Nephron (organoid): ENCODE results near the gene CD2.

Experiments used
- H3K27ac Mint-ChIP-seq, 3 experiments: 2 replicates each; pipeline ENCODE4 v1.8.0; 2020; ENCODE audit warnings: mixed read lengths in 3 of 3, mild to moderate bottlenecking in 2 of 3, moderate library complexity in 1 of 3
- H3K27me3 Mint-ChIP-seq: 2 replicates; pipeline ENCODE4 v1.8.0; 2021; ENCODE audit warnings: low read depth, mild to moderate bottlenecking, moderate library complexity, mixed read lengths
- H3K36me3 Mint-ChIP-seq: 2 replicates; pipeline ENCODE4 v1.8.0; 2020; ENCODE audit warnings: low read depth, mixed read lengths
- H3K4me1 Mint-ChIP-seq: 2 replicates; pipeline ENCODE4 v1.8.0; 2020; ENCODE audit warnings: mixed read lengths
- H3K4me3 Mint-ChIP-seq, 3 experiments: 2 replicates each; pipeline ENCODE4 v1.8.0; 2020; ENCODE audit warnings: mild to moderate bottlenecking in 3 of 3, mixed read lengths in 3 of 3, moderate library complexity in 2 of 3
- H3K9me3 Mint-ChIP-seq: 2 replicates; pipeline ENCODE4 v1.8.0; 2020; ENCODE audit warnings: mixed read lengths
- CTCF ChIP-seq, 3 experiments: fragments of 200-600 bp; sonication (generic); IDR thresholded peaks; one replicate each; pipeline ENCODE4 v1.5.0; 2021; ENCODE audit warnings: antibody characterized with exemption in 3 of 3; ENCODE audit not compliant: unreplicated experiment in 3 of 3

The CD2 gene, protein sequence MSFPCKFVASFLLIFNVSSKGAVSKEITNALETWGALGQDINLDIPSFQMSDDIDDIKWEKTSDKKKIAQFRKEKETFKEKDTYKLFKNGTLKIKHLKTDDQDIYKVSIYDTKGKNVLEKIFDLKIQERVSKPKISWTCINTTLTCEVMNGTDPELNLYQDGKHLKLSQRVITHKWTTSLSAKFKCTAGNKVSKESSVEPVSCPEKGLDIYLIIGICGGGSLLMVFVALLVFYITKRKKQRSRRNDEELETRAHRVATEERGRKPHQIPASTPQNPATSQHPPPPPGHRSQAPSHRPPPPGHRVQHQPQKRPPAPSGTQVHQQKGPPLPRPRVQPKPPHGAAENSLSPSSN

GRCh38 chr1:116754198-116754977 is at the start of gene CD2:
TSS of gene CD2 (plus strand) at chr1:116754430. CDS start at chr1:116754493, 63 bp downstream.
- Mint-ChIP-seq H3K4me3 (no peak within 1 kb of the TSS), H3K27me3 (no peaks in the 10 kb centered on the region), H3K9me3 (no peaks in the 10 kb centered on the region), H3K4me1 (no peaks in the 10 kb centered on the region), H3K27ac (no peak within 1 kb of the TSS), H3K36me3 (no peaks in the 10 kb centered on the region)
- TF ChIP-seq CTCF (IDR thresholded peaks at IDR 0.05; ENCODE audit: unreplicated experiment in 3 of 3): no peak

GRCh38 chr1:116706123-116706522 is 48.1 kb upstream of the CD2 start:
- Mint-ChIP-seq H3K36me3 (no peaks in the 10 kb centered on the region), H3K27me3 (no peaks in the 10 kb centered on the region), H3K27ac (no peak overlapping the region), H3K4me3 (no peak overlapping the region), H3K9me3 (peaks cover 5% of the 10 kb centered on the region), H3K4me1 (peaks cover 21% of the 10 kb centered on the region)
- TF ChIP-seq CTCF (IDR thresholded peaks at IDR 0.05; ENCODE audit: unreplicated experiment in 3 of 3): no peak

DNA sequence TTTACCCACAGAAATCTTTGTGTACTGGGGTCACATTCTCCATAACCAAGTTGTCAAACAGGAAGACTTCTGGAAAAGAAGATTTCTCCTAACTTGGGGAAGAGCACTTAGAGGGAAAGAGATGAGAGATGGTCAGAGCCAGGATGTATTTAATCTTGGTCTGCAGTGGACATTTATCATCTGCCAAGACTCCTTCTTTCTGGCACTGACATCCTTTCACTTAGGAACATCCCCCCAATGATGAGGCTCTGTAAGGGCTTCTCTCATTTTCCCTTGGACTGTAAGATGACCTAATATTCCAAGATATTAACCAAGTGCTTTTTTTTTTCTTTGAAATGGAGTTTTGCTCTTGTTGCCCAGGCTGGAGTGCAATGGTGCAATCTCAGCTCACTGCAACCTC is 47.4 kb upstream of the CD2 start:
- Mint-ChIP-seq H3K4me1 (peaks cover 28% of the 10 kb centered on the region), H3K27me3 (no peaks in the 10 kb centered on the region), H3K36me3 (no peaks in the 10 kb centered on the region), H3K27ac (no peak overlapping the region), H3K9me3 (peaks cover 5% of the 10 kb centered on the region), H3K4me3 (no peak overlapping the region)
- no peak for TF ChIP-seq CTCF (IDR thresholded peaks at IDR 0.05; ENCODE audit: unreplicated experiment in 3 of 3)

- H3K4me3 Mint-ChIP-seq: no peak overlapping the region
- no peaks in the 10 kb centered on the region for H3K27me3 Mint-ChIP-seq
- peaks cover 2% of the 10 kb centered on the region for H3K9me3 Mint-ChIP-seq
- H3K27ac Mint-ChIP-seq: no peak overlapping the region
- peaks cover 37% of the 10 kb centered on the region for H3K4me1 Mint-ChIP-seq
- no peak for TF ChIP-seq CTCF (IDR thresholded peaks at IDR 0.05; ENCODE audit: unreplicated experiment in 3 of 3)
- no peaks in the 10 kb centered on the region for H3K36me3 Mint-ChIP-seq
Measured at GRCh38 chr1:116708255-116708900, 45.9 kb upstream of the CD2 start.

DNA sequence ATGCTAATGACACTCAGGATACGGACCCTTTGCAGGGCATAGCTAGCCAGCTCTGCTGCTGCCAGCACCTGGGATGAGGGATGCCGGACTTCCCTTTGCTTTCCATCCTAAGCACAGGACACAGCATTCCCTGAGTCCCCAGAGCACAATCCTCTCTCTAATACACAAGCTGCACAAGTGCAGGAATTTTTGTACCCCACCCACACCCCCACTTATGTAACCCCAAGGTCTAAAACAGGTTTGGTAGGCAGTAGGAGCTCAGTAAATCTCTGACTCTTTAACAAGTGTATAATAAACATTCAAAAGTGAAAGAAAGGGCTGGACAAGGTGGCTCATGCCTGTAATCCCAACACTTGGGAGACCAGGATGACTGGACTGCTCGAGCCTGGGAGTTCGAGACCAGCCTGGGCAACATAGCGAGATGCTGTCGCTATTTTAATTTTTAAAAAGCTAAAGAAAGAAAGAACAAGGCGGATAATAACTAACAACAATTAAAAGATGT is 44.5 kb upstream of the CD2 start:
- no peaks in the 10 kb centered on the region for H3K9me3 Mint-ChIP-seq
- H3K4me1 Mint-ChIP-seq: peaks cover 37% of the 10 kb centered on the region
- no peak overlapping the region for H3K27ac Mint-ChIP-seq
- H3K36me3 Mint-ChIP-seq: no peaks in the 10 kb centered on the region
- TF ChIP-seq CTCF (IDR thresholded peaks at IDR 0.05; ENCODE audit: unreplicated experiment in 3 of 3): no peak
- H3K27me3 Mint-ChIP-seq: no peaks in the 10 kb centered on the region
- H3K4me3 Mint-ChIP-seq: no peak overlapping the region
